ENCODE results near the gene AMPH. TPM values are rescaled to one million over a fixed set of nuclear protein-coding genes. Genes with fewer than 3 reads are reported as not detected.

Gene AMPH
- total and polyA plus RNA-seq, 2 of the 4 experiments (the other 2 are of a cell fraction): 3.9 to 4.8 TPM

- WGBS, 2 experiments (ENCODE audit: extremely low coverage in 2 of 2, insufficient read length in 1 of 2): no CpG with 5 or more reads among the region's 1 CpG
- Histone ChIP-seq H3K23ac (ENCODE audit: low read depth, low read length) (no peak overlapping the region), H3K56ac (ENCODE audit: extremely low read depth, insufficient read depth, low read length) (no peak overlapping the region), H2BK5ac (ENCODE audit: low read depth, low read length, poor library complexity, severe bottlenecking) (no peak overlapping the region), H3K4me2 (ENCODE audit: low read depth, low read length) (no peak overlapping the region), H3K9ac (ENCODE audit: low read depth, low read length) (no peak overlapping the region), H2BK20ac (ENCODE audit: low read depth, low read length) (no peak overlapping the region), H3K9me3 (ENCODE audit: control insufficient read depth, insufficient read depth, low read length) (no peaks in the 10 kb centered on the region), H3K36me3 (ENCODE audit: control insufficient read depth, insufficient read depth, low read length) (no peaks in the 10 kb centered on the region), H4K20me1 (ENCODE audit: insufficient read depth, low read length) (no peaks in the 10 kb centered on the region), H3K27me3 (ENCODE audit: control insufficient read depth, insufficient read depth, low read length) (no peaks in the 10 kb centered on the region), H3K18ac (ENCODE audit: low read depth, low read length) (no peak overlapping the region), H3K4me3 (ENCODE audit: insufficient read depth, low read depth, low read length) (no peak overlapping the region), H2AFZ (replicated peaks; ENCODE audit: low read length, poor library complexity) (no peak overlapping the region), H3K4ac (ENCODE audit: low read depth, low read length) (no peak overlapping the region), H2BK15ac (ENCODE audit: low read depth, low read length) (no peak overlapping the region), H4K5ac (ENCODE audit: low read depth, low read length) (no peak overlapping the region), H2AK5ac (ENCODE audit: low read depth, low read length) (no peak overlapping the region), H4K91ac (ENCODE audit: insufficient read depth, low read depth, low read length) (no peak overlapping the region), H3K4me1 (ENCODE audit: control insufficient read depth, insufficient read depth, low read length) (peaks cover 9% of the 10 kb centered on the region; the same call in 1 of the 2 replicates), H3K9me1 (ENCODE audit: insufficient read depth, low read length) (no peaks in the 10 kb centered on the region), H4K8ac (ENCODE audit: low read depth in 2 of 2, low read length in 2 of 2) (no peak overlapping the region), H3K79me1 (ENCODE audit: low read depth in 1 of 2, low read length in 2 of 2) (no peaks in the 10 kb centered on the region), H3K27ac (ENCODE audit: insufficient read depth, low read length) (no peak overlapping the region), H2BK120ac (ENCODE audit: low read depth, low read length) (no peak overlapping the region), H2AK9ac (replicated peaks; ENCODE audit: low read depth, low read length, poor library complexity) (no peak overlapping the region), H3K14ac (replicated peaks; ENCODE audit: low read depth, low read length) (no peak overlapping the region)
- in situ Hi-C loops (cut with MboI; ENCODE audit: low sequenced_read_pairs) (no loop called here), intact Hi-C loops (cut with micrococcal nuclease) (loop anchor here (1.0 kb wide), 1 partner anchor 208 kb away; no protein-coding TSS in a partner anchor), dilution Hi-C loops (cut with HindIII; ENCODE audit: low sequenced_read_pairs, unreplicated experiment) (no loop called here)
- POLR2A ChIA-PET (ENCODE audit: unreplicated experiment): no interaction called here
- CTCF ChIA-PET: interaction anchor here (0.6 to 1.5 kb wide), 10 partner anchors 20 to 220 kb away, joined by 3 to 5 read pairs (median 3); no protein-coding TSS in a partner anchor
- ATAC-seq (ENCODE audit: low read depth): no peak
- peak; percentile 41 for DNase-seq
- no TSS peak for BruUV-seq (replicated peaks)
- TF ChIP-seq RCOR1 (IDR thresholded peaks at IDR 0.05; ENCODE audit: insufficient replicate concordance, low read length) (no peak), SMC3 (IDR thresholded peaks at IDR 0.05; ENCODE audit: low read depth, low read length) (no peak), CEBPB (IDR thresholded peaks at IDR 0.05; ENCODE audit: low read depth, low read length) (no peak), FOS (IDR thresholded peaks at IDR 0.05; ENCODE audit: low read depth, low read length) (no peak), MAFK (IDR thresholded peaks at IDR 0.05; ENCODE audit: low read depth, low read length) (no peak), POLR2A (IDR thresholded peaks at IDR 0.05; ENCODE audit: low read depth, low read length) (no peak), MAZ (IDR thresholded peaks at IDR 0.05; ENCODE audit: borderline replicate concordance, low read depth, low read length) (no peak), CTCF (conservative IDR thresholded peaks at IDR 0.05; ENCODE audit: low read depth, low read length) (no peak), ELK1 (IDR thresholded peaks at IDR 0.05; ENCODE audit: borderline replicate concordance, low read depth, low read length) (no peak), MXI1 (IDR thresholded peaks at IDR 0.05; ENCODE audit: borderline replicate concordance, low read depth, low read length) (no peak), BHLHE40 (IDR thresholded peaks at IDR 0.05; ENCODE audit: low read depth, low read length) (no peak), CHD1 (IDR thresholded peaks at IDR 0.05; ENCODE audit: low read depth, low read length) (no peak)
These were observed 178.5 kb downstream of the AMPH start for GRCh38 chr7:38452681-38453108.
